ENCODE measurements around the gene ZBTB7B.

DNA sequence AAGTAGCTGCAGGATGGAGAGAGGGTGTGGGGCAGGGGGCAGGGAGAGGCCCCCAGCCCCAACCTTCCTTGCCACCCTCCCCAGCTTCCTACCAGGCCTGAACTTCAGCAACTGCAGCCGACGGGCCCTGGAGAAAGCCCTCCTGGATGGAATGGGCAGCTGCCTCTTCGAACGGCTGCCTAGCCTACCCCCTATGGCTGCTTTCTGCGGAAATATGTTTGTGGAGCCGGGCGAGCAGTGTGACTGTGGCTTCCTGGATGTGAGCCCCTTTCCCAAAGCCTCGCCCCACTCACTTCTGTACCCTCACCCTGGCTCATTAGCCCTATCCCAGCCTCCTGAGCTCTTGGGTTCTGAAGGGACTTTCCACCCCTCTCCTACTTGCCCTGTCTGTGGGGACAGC lies 54.5 kb downstream of the ZBTB7B start:
- TF ChIP-seq CTCF (IDR thresholded peaks at IDR 0.05) (no peak), POLR2A (IDR thresholded peaks at IDR 0.05) (no peak)

Data from body of pancreas (tissue), 4 donors.